K562 (cell line): Measurements from ENCODE around the gene ARR3. TPM values are rescaled to one million over a fixed set of nuclear protein-coding genes. Genes with fewer than 3 reads are reported as not detected.
A peak's percentile ranks its signal among the peaks of the same experiment; 100 is the strongest.

ENCODE experiments used
- ATAC-seq: fragments of 200-7000 bp; cut with Tn5 transposase; 3 replicates; pipeline ENCODE4 v1.9.1; 2020; ENCODE audit warnings: moderate library complexity
- BruUV-seq: library from RNA; stranded (reverse); fragments of 400-500 nt; replicated peaks from 2 replicates; lab custom pipeline; 2021; lab: Mats Ljungman, UMichigan
- CTCF ChIA-PET: fragments of 300-600 bp; formaldehyde crosslinking; extraction: SDS; loops from one replicate; lab custom pipeline; 2021; ENCODE audit warnings: low intra/inter-chr PET ratio; lab: Yijun Ruan, JAX
- POLR2A ChIA-PET: fragments of 300-600, 350-650 bp; sonication (Branson Sonifier 250); formaldehyde crosslinking; extraction: SDS; loops from one replicate; lab custom pipeline; 2021; ENCODE audit warnings: antibody characterized with exemption, inconsistent platforms; lab: Yijun Ruan, JAX
- DNase-seq, 4 experiments: peaks; one replicate each; pipeline versions ENCODE4 v3.0.0 to v3.0.0-alpha.2; 2011 to 2018; ENCODE audit warnings: low spot score in 3 of 4, mixed read lengths in 3 of 4; ENCODE audit errors: extremely low read depth in 1 of 4
- FAIRE-seq: peaks from 2 replicates; lab custom pipeline; 2011; peaks lifted over from hg19 to GRCh38; lab: Jason Lieb, UNC
- H2AFZ ChIP-seq: 2 replicates; pipeline ENCODE4 v1.6.0; 2011; ENCODE audit warnings: low read depth, low read length, control low read depth, inconsistent platforms
- H3K27ac ChIP-seq: fragments of 200-600 bp; 3 replicates; pipeline ENCODE4 v1.8.0; 2011; ENCODE audit warnings: low read depth, mild to moderate bottlenecking, control low read depth, inconsistent platforms, low read length, moderate library complexity, mixed read lengths; ENCODE audit errors: extremely low read depth
- H3K27me3 ChIP-seq, 2 experiments: fragments of 300-600 bp in 1 of 2; 2 replicates in 1 of 2; 3 replicates in 1 of 2; pipeline versions ENCODE4 v1.6.0 to v1.8.0; 2011; ENCODE audit warnings: inconsistent platforms in 2 of 2, low read length in 2 of 2, mild to moderate bottlenecking in 1 of 2, mixed read lengths in 1 of 2, moderate library complexity in 1 of 2; ENCODE audit not compliant: control insufficient read depth in 2 of 2, insufficient read depth in 2 of 2
- H3K36me3 ChIP-seq: fragments of 300-600 bp; 3 replicates; pipeline ENCODE4 v1.8.0; 2011; ENCODE audit warnings: mild to moderate bottlenecking, low read length, inconsistent platforms; ENCODE audit not compliant: control insufficient read depth, insufficient read depth
- H3K4me1 ChIP-seq, 2 experiments: fragments of 200-600 bp in 1 of 2; replicated peaks in 1 of 2; 2 replicates in 1 of 2; 3 replicates in 1 of 2; pipeline versions ENCODE4 v1.5.1 to v1.8.0; 2011; ENCODE audit warnings: inconsistent platforms in 2 of 2, low read length in 2 of 2, mild to moderate bottlenecking in 1 of 2, mixed read lengths in 1 of 2, moderate library complexity in 1 of 2; ENCODE audit not compliant: control insufficient read depth in 2 of 2, insufficient read depth in 2 of 2
- H3K4me2 ChIP-seq: 2 replicates; pipeline ENCODE4 v1.6.1; 2011; ENCODE audit warnings: low read length, control low read depth, inconsistent platforms, mixed read lengths; ENCODE audit not compliant: insufficient read depth
- H3K4me3 ChIP-seq: fragments of 200-600 bp; sonication (generic), shearing (Covaris generic); 2 replicates; pipeline ENCODE4 v1.5.1; 2016; ENCODE audit warnings: control low read depth, inconsistent platforms
- H3K79me2 ChIP-seq: fragments of 200-600 bp; 3 replicates; pipeline ENCODE4 v1.8.0; 2011; ENCODE audit warnings: low read length, inconsistent platforms; ENCODE audit not compliant: control insufficient read depth, insufficient read depth
- H3K9ac ChIP-seq, 2 experiments: 2 replicates each; pipeline versions ENCODE4 v1.6.0 to v1.6.1; 2011; ENCODE audit warnings: low read depth in 2 of 2, low read length in 2 of 2, control low read depth in 1 of 2, inconsistent platforms in 1 of 2, mild to moderate bottlenecking in 1 of 2, mixed read lengths in 1 of 2; ENCODE audit not compliant: insufficient read depth in 1 of 2
- H3K9me1 ChIP-seq: one replicate; pipeline ENCODE4 v1.6.0; 2011; ENCODE audit warnings: inconsistent platforms, mild to moderate bottlenecking, low read length, moderate library complexity; ENCODE audit not compliant: control insufficient read depth, insufficient read depth
- H3K9me3 ChIP-seq: replicated peaks from 2 replicates; pipeline ENCODE4 v1.5.1; 2011; ENCODE audit warnings: low read depth, low read length, inconsistent platforms; ENCODE audit not compliant: control insufficient read depth, insufficient read depth
- H4K20me1 ChIP-seq: replicated peaks from 2 replicates; pipeline ENCODE4 v1.6.1; 2011; ENCODE audit warnings: low read length, inconsistent platforms, mixed read lengths; ENCODE audit not compliant: control insufficient read depth, insufficient read depth
- CREBBP ChIP-seq: IDR thresholded peaks from one replicate; pipeline ENCODE4 v1.6.1; 2012; ENCODE audit warnings: low read depth, mild to moderate bottlenecking, control low read depth, inconsistent platforms, low read length
- PHF8 ChIP-seq: fragments of 200-600 bp; sonication (generic); IDR thresholded peaks from 2 replicates; pipeline ENCODE4 v1.6.1; 2012; ENCODE audit warnings: mixed run types, mild to moderate bottlenecking, inconsistent platforms, low read length, moderate library complexity, borderline replicate concordance
- RAD21 ChIP-seq, 2 experiments: fragments of 250-450 bp in 1 of 2; fragments of 450-650 bp in 1 of 2; sonication (Bioruptor Pico) in 1 of 2; formaldehyde crosslinking in 1 of 2; IDR thresholded peaks in 1 of 2; conservative IDR thresholded peaks in 1 of 2; 2 replicates each; pipeline versions ENCODE4 v1.4.0 to v1.8.0; 2020 to 2022; ENCODE audit warnings: mild to moderate bottlenecking in 2 of 2, moderate library complexity in 1 of 2
- RCOR1 ChIP-seq, 2 experiments: IDR thresholded peaks; 2 replicates each; pipeline ENCODE4 v1.6.1; 2012; ENCODE audit warnings: low read depth in 2 of 2, low read length in 2 of 2, borderline replicate concordance in 1 of 2, improper control_type of control experiment in 1 of 2
- REST ChIP-seq, 2 experiments: fragments of 450-650 bp; formaldehyde crosslinking in 1 of 2; IDR thresholded peaks; 2 replicates each; pipeline versions ENCODE4 v1.4.0 to v1.6.1; 2014 to 2020; ENCODE audit warnings: mild to moderate bottlenecking in 2 of 2, borderline replicate concordance in 1 of 2, low read depth in 1 of 2
- SRSF1 ChIP-seq: fragments of 200-400 bp; formaldehyde crosslinking; IDR thresholded peaks from 2 replicates; pipeline ENCODE4 v1.6.1; 2017; ENCODE audit warnings: mild to moderate bottlenecking, low read depth, low read length, moderate library complexity
- STAG1 ChIP-seq: sonication (generic); formaldehyde crosslinking; IDR thresholded peaks from 2 replicates; pipeline ENCODE4 v1.5.0; 2020; ENCODE audit warnings: missing genetic modification reagents, borderline replicate concordance
- STAT5B ChIP-seq: fragments of 250-450 bp; sonication (Bioruptor Pico); IDR thresholded peaks from 2 replicates; pipeline ENCODE4 v1.8.0; 2021; ENCODE audit warnings: mild to moderate bottlenecking, inconsistent platforms
- TFAP4 ChIP-seq: sonication (generic); formaldehyde crosslinking; IDR thresholded peaks from 2 replicates; pipeline ENCODE4 v1.8.0; 2022; ENCODE audit warnings: missing genetic modification reagents, mild to moderate bottlenecking, moderate library complexity, borderline replicate concordance
- TSC22D4 ChIP-seq: fragments of 450-650 bp; IDR thresholded peaks from 2 replicates; pipeline ENCODE4 v1.6.1; 2016; ENCODE audit warnings: missing genetic modification characterization, missing biosample characterization, control low read depth
- ZBED1 ChIP-seq: IDR thresholded peaks from 2 replicates; pipeline ENCODE4 v1.6.1; 2014
- WGBS: fragments of 100-300 bp; shearing (Covaris generic); methylation state at CpG from one replicate; pipeline ENCODE4 v1.1.6; 2016; ENCODE audit warnings: low coverage, mixed read lengths; ENCODE audit not compliant: insufficient coverage; ENCODE audit errors: missing lambda C conversion rate; 5-methylcytosine and 5-hydroxymethylcytosine counted together
- in situ Hi-C: fragments of 300-500 bp; cut with MboI; formaldehyde crosslinking; loops from 4 replicates; pipeline ENCODE4 v1.15.0; 2018; ENCODE audit warnings: inconsistent platforms, mixed read lengths
- intact Hi-C: fragments of 100-400 bp; cut with micrococcal nuclease; formaldehyde crosslinking; loops from 2 replicates; pipeline ENCODE4 v1.14.2; 2022
- polyA plus RNA-seq, 8 experiments: library from polyadenylated mRNA; depleted of rRNA in 4 of 8; stranded (reverse) in 5 of 8; unstranded in 3 of 8; fragments of >200 nt; fragmentation: Nextera tagmentation in 2 of 8; fragmentation: Illumina TruSeq in 1 of 8; extraction: Ambion mirVana in 2 of 8; extraction: Trizol in 1 of 8; gene quantifications; 2 replicates each; pipeline versions ENCODE4 v1.2.1 to v1.2.3, GENCODE V29; 2011 to 2014; ENCODE audit warnings: inconsistent platforms in 1 of 8, missing spikeins in 1 of 8
- total RNA-seq, 7 experiments: library from RNA; depleted of rRNA in 6 of 7; stranded (reverse); fragments of >200 nt in 6 of 7; fragmentation: Illumina TruSeq in 2 of 7; extraction: Trizol in 2 of 7; gene quantifications; 2 replicates each; pipeline versions ENCODE4 v1.2.1 to v1.2.3, GENCODE V29; 2011 to 2021; ENCODE audit warnings: low replicate concordance in 1 of 7

ARR3 gene
- total and polyA plus RNA-seq, 9 of the 15 experiments (the other 6 are each of a cell fraction or from before 2014, with no cell fraction given), result not detected

GRCh38 chrX:70262952-70263567 is 5.1 kb upstream of the ARR3 start:
- intact Hi-C loops, result loop anchor here (1.0 to 10.0 kb wide), 3 partner anchors 66 to 172 kb away; partner anchors contain the start of gene IGBP1
- BruUV-seq, result no TSS peak
- H3K79me2 ChIP-seq, result no peaks in the 10 kb centered on the region
- H3K27ac ChIP-seq, result no peak overlapping the region
- POLR2A ChIA-PET, result no interaction called here
- no peaks in the 10 kb centered on the region for H3K36me3 ChIP-seq
- in situ Hi-C loops, result no loop called here
- CTCF ChIA-PET, result interaction anchor here (0.7 kb wide), 1 partner anchor 230 kb away, joined by 3 read pairs; no protein-coding TSS in a partner anchor
- H3K4me3 ChIP-seq, result no peak overlapping the region
- H3K9me3 ChIP-seq, result no peaks in the 10 kb centered on the region
- no peak overlapping the region for H3K9ac ChIP-seq
- DNase-seq (peak; percentile 45 to 60 (median 50)), FAIRE-seq (peak; percentile 75), ATAC-seq (peak; percentile 99)
- peaks cover 4 to 25% of the 10 kb centered on the region in 2 experiments; a peak in 4 of 5 replicates for H3K27me3 ChIP-seq
- 4% methylated on average over 6 of the region's 7 CpGs for WGBS
- no peaks in the 10 kb centered on the region; a peak in 1 of 5 replicates for H3K4me1 ChIP-seq
- H3K9me1 ChIP-seq, result no peaks in the 10 kb centered on the region
- H3K4me2 ChIP-seq, result no peak overlapping the region
- H2AFZ ChIP-seq, result no peak overlapping the region
- no peaks in the 10 kb centered on the region; the same call in 1 of the 2 replicates for H4K20me1 ChIP-seq
- TF ChIP-seq SRSF1 (no peak), STAT5B (no peak), ZBED1 (peak; percentile 56; the same call in 1 of the 2 replicates), REST (IDR thresholded peaks at IDR 0.05; ENCODE audit: borderline replicate concordance) (peak; percentile 72), REST (CRISPR knock-in tag; IDR thresholded peaks at IDR 0.05; ENCODE audit: low read depth) (no peak), TSC22D4 (tag) (no peak), STAG1 (CRISPR knock-in tag) (peak; percentile 30; the same call in 1 of the 2 replicates), PHF8 (no peak), CREBBP (no peak), TFAP4 (CRISPR knock-in tag) (peak; percentile 61), RAD21 (CRISPR knock-in tag; conservative IDR thresholded peaks at IDR 0.05 in 1 of 2, IDR thresholded peaks at IDR 0.05 in 1 of 2) (peak; percentile 58 to 72), RCOR1 (IDR thresholded peaks at IDR 0.05; ENCODE audit: borderline replicate concordance in 1 of 2, low read depth in 2 of 2, low read length in 2 of 2) (0 out of 4 replicates have a peak, but pooled peaks of 1 of the 2 experiments have one; percentile 29)
